ENCODE results near the gene ZNF219. TPM values are rescaled to one million over a fixed set of nuclear protein-coding genes. Genes with fewer than 3 reads are reported as not detected.
A peak's percentile ranks its signal among the peaks of the same experiment; 100 is the strongest.

The ZNF219 gene
- total RNA-seq, 1 donor from 2014 or later, result 143 TPM

GRCh38 chr14:21101802-21102413 is 3.5 kb upstream of the ZNF219 start:
- peak overlapping the region; percentile 74 for H3K4me3 Mint-ChIP-seq
- peaks cover 60% of the 10 kb centered on the region for H3K4me1 Mint-ChIP-seq
- TF ChIP-seq CTCF (conservative IDR thresholded peaks at IDR 0.05), result no peak
- H3K27ac Mint-ChIP-seq (ENCODE audit: unreplicated experiment), result no peak overlapping the region
- H3K36me3 Mint-ChIP-seq (ENCODE audit: low read depth), result no peaks in the 10 kb centered on the region
- DNase-seq (ENCODE audit: low read depth, low spot score), result no peak
- peaks cover 7% of the 10 kb centered on the region for H3K27me3 Mint-ChIP-seq (ENCODE audit: low read depth)
- no peaks in the 10 kb centered on the region for H3K9me3 Mint-ChIP-seq

- Mint-ChIP-seq H3K4me3 (peak within 1 kb of the TSS; percentile 87), H3K27ac (ENCODE audit: unreplicated experiment) (no peak within 1 kb of the TSS), H3K4me1 (peaks cover 60% of the 10 kb centered on the region), H3K36me3 (ENCODE audit: low read depth) (no peaks in the 10 kb centered on the region), H3K9me3 (no peaks in the 10 kb centered on the region), H3K27me3 (ENCODE audit: low read depth) (peaks cover 7% of the 10 kb centered on the region)
- TF ChIP-seq CTCF (conservative IDR thresholded peaks at IDR 0.05), result no peak
- no peak for DNase-seq (ENCODE audit: low read depth, low spot score)
Observed at GRCh38 chr14:21100931-21101330, 2.5 kb upstream of the ZNF219 start, which contains the start of gene TMEM253. Gene TMEM253 (plus strand): TSS chr14:21101066. CDS start chr14:21101344, 278 bp downstream.

- peak overlapping the region; percentile 87 for H3K4me3 Mint-ChIP-seq
- H3K27me3 Mint-ChIP-seq (ENCODE audit: low read depth), result peaks cover 7% of the 10 kb centered on the region
- peaks cover 64% of the 10 kb centered on the region for H3K4me1 Mint-ChIP-seq
- H3K27ac Mint-ChIP-seq (ENCODE audit: unreplicated experiment), result peak overlapping the region; percentile 13
- no peaks in the 10 kb centered on the region for H3K36me3 Mint-ChIP-seq (ENCODE audit: low read depth)
- no peak for TF ChIP-seq CTCF (conservative IDR thresholded peaks at IDR 0.05)
- DNase-seq (ENCODE audit: low read depth, low spot score), result no peak
- H3K9me3 Mint-ChIP-seq, result no peaks in the 10 kb centered on the region
Observed at GRCh38 chr14:21099596-21099985, 1.1 kb upstream of the ZNF219 start.

GRCh38 chr14:21098892-21099595 is 589 bp upstream of the ZNF219 start:
- H3K4me1 Mint-ChIP-seq, result peaks cover 65% of the 10 kb centered on the region
- no peaks in the 10 kb centered on the region for H3K9me3 Mint-ChIP-seq

GRCh38 chr14:21097636-21098075 is 799 bp downstream of the ZNF219 start:
- Mint-ChIP-seq H3K9me3 (no peaks in the 10 kb centered on the region), H3K36me3 (ENCODE audit: low read depth) (peaks cover 13% of the 10 kb centered on the region), H3K27ac (ENCODE audit: unreplicated experiment) (peak overlapping the region; percentile 99), H3K4me1 (peaks cover 70% of the 10 kb centered on the region), H3K27me3 (ENCODE audit: low read depth) (peaks cover 16% of the 10 kb centered on the region), H3K4me3 (peak overlapping the region; percentile 97)
- no peak for DNase-seq (ENCODE audit: low read depth, low spot score)
- no peak for TF ChIP-seq CTCF (conservative IDR thresholded peaks at IDR 0.05)

More at GRCh38 chr14:21098892-21099595, 589 bp upstream of the ZNF219 start:
- TF ChIP-seq CTCF (conservative IDR thresholded peaks at IDR 0.05), result no peak
- H3K27me3 Mint-ChIP-seq (ENCODE audit: low read depth), result peaks cover 11% of the 10 kb centered on the region
- H3K4me3 Mint-ChIP-seq, result peak overlapping the region; percentile 87
- peaks cover under 1% of the 10 kb centered on the region for H3K36me3 Mint-ChIP-seq (ENCODE audit: low read depth)
- peak overlapping the region; percentile 13 for H3K27ac Mint-ChIP-seq (ENCODE audit: unreplicated experiment)
- DNase-seq (ENCODE audit: low read depth, low spot score), result no peak
